ENCODE data around the gene SIRPB1.
"Not testable (repeated sequence)": the region's sequence is repeated elsewhere in the genome, so short reads cannot be mapped to it uniquely, and the experiment has no call there.

SIRPB1 gene

GRCh38 chr20:1629321-1629720, 9.5 kb upstream of the SIRPB1 start:
- Mint-ChIP-seq H3K36me3 (ENCODE audit: low read depth) (no peaks in the 10 kb centered on the region), H3K9me3 (no peaks in the 10 kb centered on the region), H3K27me3 (no peaks in the 10 kb centered on the region), H3K27ac (peak overlapping the region; percentile 1), H3K4me3 (no peak overlapping the region), H3K4me1 (ENCODE audit: low read depth) (peaks cover 68% of the 10 kb centered on the region)
- intact Hi-C loops (cut with micrococcal nuclease) = no loop called here

GRCh38 chr20:1628621-1629020, 8.8 kb upstream of the SIRPB1 start:
- Mint-ChIP-seq H3K4me3 (no peak overlapping the region), H3K27ac (peak overlapping the region; percentile 1)

GRCh38 chr20:1627200-1627550, 7.4 kb upstream of the SIRPB1 start:
- Mint-ChIP-seq H3K36me3 (ENCODE audit: low read depth) (no peaks in the 10 kb centered on the region), H3K4me1 (ENCODE audit: low read depth) (peaks cover 83% of the 10 kb centered on the region), H3K27ac (peak overlapping the region; percentile 57), H3K4me3 (no peak overlapping the region), H3K9me3 (no peaks in the 10 kb centered on the region), H3K27me3 (no peaks in the 10 kb centered on the region)
- intact Hi-C loops (cut with micrococcal nuclease) = no loop called here

More at GRCh38 chr20:1628621-1629020, 8.8 kb upstream of the SIRPB1 start:
- Mint-ChIP-seq H3K4me1 (ENCODE audit: low read depth) (peaks cover 72% of the 10 kb centered on the region), H3K36me3 (ENCODE audit: low read depth) (no peaks in the 10 kb centered on the region), H3K9me3 (no peaks in the 10 kb centered on the region), H3K27me3 (no peaks in the 10 kb centered on the region)
- intact Hi-C loops (cut with micrococcal nuclease) = no loop called here

- Mint-ChIP-seq H3K4me1 (ENCODE audit: low read depth) (peaks cover 83% of the 10 kb centered on the region), H3K4me3 (no peak overlapping the region)
- intact Hi-C loops (cut with micrococcal nuclease) = no loop called here
Observed at GRCh38 chr20:1626528-1627199, 6.9 kb upstream of the SIRPB1 start.

GRCh38 chr20:1625083-1625690, 5.4 kb upstream of the SIRPB1 start:
- Mint-ChIP-seq H3K4me1 (ENCODE audit: low read depth) (peaks cover 90% of the 10 kb centered on the region), H3K27me3 (no peaks in the 10 kb centered on the region), H3K27ac (no peak overlapping the region), H3K9me3 (no peaks in the 10 kb centered on the region), H3K36me3 (ENCODE audit: low read depth) (no peaks in the 10 kb centered on the region), H3K4me3 (no peak overlapping the region)
- intact Hi-C loops (cut with micrococcal nuclease) = no loop called here

More at GRCh38 chr20:1626528-1627199, 6.9 kb upstream of the SIRPB1 start:
- H3K27me3 Mint-ChIP-seq = no peaks in the 10 kb centered on the region
- H3K27ac Mint-ChIP-seq = peak overlapping the region; percentile 57
- H3K9me3 Mint-ChIP-seq = no peaks in the 10 kb centered on the region
- H3K36me3 Mint-ChIP-seq (ENCODE audit: low read depth) = no peaks in the 10 kb centered on the region

GRCh38 chr20:1623501-1624205, 3.8 kb upstream of the SIRPB1 start:
- intact Hi-C loops (cut with micrococcal nuclease) = no loop called here
- peaks cover 4% of the 10 kb centered on the region for H3K36me3 Mint-ChIP-seq (ENCODE audit: low read depth)
- no peaks in the 10 kb centered on the region for H3K27me3 Mint-ChIP-seq
- H3K27ac Mint-ChIP-seq = peak overlapping the region; percentile 75
- H3K4me1 Mint-ChIP-seq (ENCODE audit: low read depth) = peaks cover 90% of the 10 kb centered on the region
- H3K4me3 Mint-ChIP-seq = no peak overlapping the region
- peaks cover 5% of the 10 kb centered on the region for H3K9me3 Mint-ChIP-seq

- Mint-ChIP-seq H3K9me3 (peaks cover 12% of the 10 kb centered on the region), H3K4me1 (ENCODE audit: low read depth) (peaks cover 89% of the 10 kb centered on the region), H3K27ac (no peak overlapping the region), H3K27me3 (no peaks in the 10 kb centered on the region), H3K36me3 (ENCODE audit: low read depth) (peaks cover 11% of the 10 kb centered on the region), H3K4me3 (no peak overlapping the region)
- intact Hi-C loops (cut with micrococcal nuclease) = no loop called here
Observed at GRCh38 chr20:1622450-1622849, 2.6 kb upstream of the SIRPB1 start.

GRCh38 chr20:1621316-1621715, 1.5 kb upstream of the SIRPB1 start:
- H3K27me3 Mint-ChIP-seq = no peaks in the 10 kb centered on the region
- peaks cover 16% of the 10 kb centered on the region for H3K36me3 Mint-ChIP-seq (ENCODE audit: low read depth)
- intact Hi-C loops (cut with micrococcal nuclease) = loop anchor here (2.0 kb wide), 1 partner anchor 85 kb away; no protein-coding TSS in a partner anchor
- H3K4me3 Mint-ChIP-seq = no peak overlapping the region
- H3K9me3 Mint-ChIP-seq = peaks cover 14% of the 10 kb centered on the region
- no peak overlapping the region for H3K27ac Mint-ChIP-seq
- H3K4me1 Mint-ChIP-seq (ENCODE audit: low read depth) = peaks cover 88% of the 10 kb centered on the region

GRCh38 chr20:1618954-1619540, 762 bp downstream of the SIRPB1 start:
- peaks cover 16% of the 10 kb centered on the region for H3K36me3 Mint-ChIP-seq (ENCODE audit: low read depth)
- H3K9me3 Mint-ChIP-seq = peaks cover 25% of the 10 kb centered on the region
- peak overlapping the region; percentile 89 for H3K27ac Mint-ChIP-seq
- peaks cover 82% of the 10 kb centered on the region for H3K4me1 Mint-ChIP-seq (ENCODE audit: low read depth)
- intact Hi-C loops (cut with micrococcal nuclease) = loop anchor here (5.0 kb wide), 1 partner anchor 42 kb away; no protein-coding TSS in a partner anchor
- no peaks in the 10 kb centered on the region for H3K27me3 Mint-ChIP-seq
- H3K4me3 Mint-ChIP-seq = peak overlapping the region; percentile 63

- no peaks in the 10 kb centered on the region for H3K27me3 Mint-ChIP-seq
- peaks cover 27% of the 10 kb centered on the region for H3K9me3 Mint-ChIP-seq
- H3K4me1 Mint-ChIP-seq (ENCODE audit: low read depth) = peaks cover 82% of the 10 kb centered on the region
- H3K36me3 Mint-ChIP-seq (ENCODE audit: low read depth) = peaks cover 21% of the 10 kb centered on the region
- intact Hi-C loops (cut with micrococcal nuclease) = loop anchor here (5.0 kb wide), 1 partner anchor 41 kb away; no protein-coding TSS in a partner anchor
- H3K4me3 Mint-ChIP-seq = peak overlapping the region; percentile 48
- peak overlapping the region; percentile 89 for H3K27ac Mint-ChIP-seq
Observed at GRCh38 chr20:1618479-1618878, 1.3 kb downstream of the SIRPB1 start.

GRCh38 chr20:1616858-1617434, 2.9 kb downstream of the SIRPB1 start:
- Mint-ChIP-seq H3K4me3 (no peak overlapping the region), H3K27ac (peak overlapping the region; percentile 38), H3K4me1 (ENCODE audit: low read depth) (peaks cover 73% of the 10 kb centered on the region), H3K36me3 (ENCODE audit: low read depth) (peaks cover 23% of the 10 kb centered on the region), H3K9me3 (peaks cover 27% of the 10 kb centered on the region), H3K27me3 (no peaks in the 10 kb centered on the region)
- intact Hi-C loops (cut with micrococcal nuclease) = loop anchor here (5.0 kb wide), 1 partner anchor 40 kb away; no protein-coding TSS in a partner anchor

GRCh38 chr20:1610404-1610803, 9.4 kb downstream of the SIRPB1 start:
- peaks cover 19% of the 10 kb centered on the region for H3K4me1 Mint-ChIP-seq (ENCODE audit: low read depth)
- H3K9me3 Mint-ChIP-seq; H3K27ac Mint-ChIP-seq; H3K4me3 Mint-ChIP-seq; H3K36me3 Mint-ChIP-seq (ENCODE audit: low read depth); H3K27me3 Mint-ChIP-seq; intact Hi-C loops (cut with micrococcal nuclease): not testable (repeated sequence)

- H3K27ac Mint-ChIP-seq; H3K27me3 Mint-ChIP-seq; H3K36me3 Mint-ChIP-seq (ENCODE audit: low read depth); H3K9me3 Mint-ChIP-seq; intact Hi-C loops (cut with micrococcal nuclease); H3K4me1 Mint-ChIP-seq (ENCODE audit: low read depth); H3K4me3 Mint-ChIP-seq: not testable (repeated sequence)
Observed at GRCh38 chr20:1608678-1609347, 11.0 kb downstream of the SIRPB1 start.

Measured in dendritic cell treated with granulocyte-macrophage colony-stimulating factor and Interleukin-4, amounts not matched to agents 40 ng/mL and 50 ng/mL, for 4 days (primary cell).